Endothelial cell (in vitro differentiated cells): ENCODE data around the gene KRT4. TPM values are rescaled to one million over a fixed set of nuclear protein-coding genes. Genes with fewer than 3 reads are reported as not detected.

ENCODE experiments used
- DNase-seq: peaks from one replicate; pipeline ENCODE4 v3.0.0; 2021; ENCODE audit warnings: low spot score
- H3K27ac Mint-ChIP-seq: one replicate; pipeline ENCODE4 v1.8.0; 2021; ENCODE audit warnings: mixed read lengths, inconsistent platforms; ENCODE audit not compliant: unreplicated experiment
- H3K27me3 Mint-ChIP-seq: one replicate; pipeline ENCODE4 v1.8.0; 2021; ENCODE audit warnings: mild to moderate bottlenecking, moderate library complexity, mixed read lengths, inconsistent platforms; ENCODE audit not compliant: unreplicated experiment
- H3K36me3 Mint-ChIP-seq: one replicate; pipeline ENCODE4 v1.8.0; 2021; ENCODE audit warnings: mild to moderate bottlenecking, low read depth, mixed read lengths, inconsistent platforms; ENCODE audit not compliant: unreplicated experiment
- H3K4me1 Mint-ChIP-seq: one replicate; pipeline ENCODE4 v1.8.0; 2021; ENCODE audit warnings: mild to moderate bottlenecking, mixed read lengths, inconsistent platforms; ENCODE audit not compliant: unreplicated experiment
- H3K4me3 Mint-ChIP-seq: one replicate; pipeline ENCODE4 v1.8.0; 2021; ENCODE audit warnings: mild to moderate bottlenecking, mixed read lengths, inconsistent platforms; ENCODE audit not compliant: unreplicated experiment
- H3K9me3 Mint-ChIP-seq: one replicate; pipeline ENCODE4 v1.8.0; 2021; ENCODE audit warnings: mixed read lengths, inconsistent platforms; ENCODE audit not compliant: unreplicated experiment
- total RNA-seq: library from RNA; stranded (reverse); fragmentation: NEBNext Ultra II Directional; extraction: Animal tissue kit (Norgen Biotek cat#: 25700); gene quantifications from one replicate; pipeline ENCODE4 v1.2.1, GENCODE V29; 2021; ENCODE audit not compliant: unreplicated experiment
- TF ChIP-seq, protein P1 (sequence below): fragments of 200-600 bp; sonication (generic); IDR thresholded peaks from one replicate; pipeline ENCODE4 v1.5.0; 2021; ENCODE audit warnings: antibody characterized with exemption; ENCODE audit not compliant: unreplicated experiment

Gene KRT4
- total RNA-seq, 1 donor from 2014 or later = not detected

DNA sequence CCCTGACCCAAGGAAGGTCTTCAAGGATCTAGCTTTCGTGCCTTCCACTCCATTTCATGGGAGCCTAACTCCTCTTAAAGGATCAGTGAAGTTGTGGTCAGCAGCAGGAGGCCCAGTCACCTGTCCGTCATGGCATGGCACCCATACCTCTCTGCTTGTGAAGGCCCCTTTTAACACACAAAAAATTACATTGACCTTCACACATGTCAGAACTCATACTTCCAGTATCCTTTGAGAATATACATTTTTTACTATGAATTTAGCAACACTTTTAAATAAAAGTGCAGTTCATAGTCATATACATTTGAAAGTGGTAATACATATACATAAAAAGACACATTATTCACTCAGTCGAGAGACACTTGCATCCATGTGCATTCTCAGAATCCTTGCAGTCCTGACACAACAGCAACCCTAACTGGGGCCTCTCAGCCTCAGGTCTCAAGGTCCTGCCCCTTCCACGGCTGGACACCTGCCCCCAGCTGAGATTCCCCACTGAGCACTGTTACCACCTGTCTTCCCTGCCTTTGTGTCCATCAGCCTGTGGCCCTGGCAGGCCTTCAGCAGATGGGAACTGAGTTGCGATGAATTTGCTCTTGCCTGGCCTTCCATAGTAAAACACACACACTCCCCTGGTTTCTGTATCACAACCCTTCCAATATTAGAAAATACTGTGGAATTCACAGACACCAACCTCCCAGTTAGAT lies 14.3 kb downstream of the KRT4 start:
- DNase-seq = no peak
- Mint-ChIP-seq H3K9me3 (no peaks in the 10 kb centered on the region), H3K4me1 (no peaks in the 10 kb centered on the region), H3K4me3 (no peak overlapping the region), H3K36me3 (no peaks in the 10 kb centered on the region), H3K27me3 (no peaks in the 10 kb centered on the region), H3K27ac (no peak overlapping the region)
- TF ChIP-seq, protein P1, sequence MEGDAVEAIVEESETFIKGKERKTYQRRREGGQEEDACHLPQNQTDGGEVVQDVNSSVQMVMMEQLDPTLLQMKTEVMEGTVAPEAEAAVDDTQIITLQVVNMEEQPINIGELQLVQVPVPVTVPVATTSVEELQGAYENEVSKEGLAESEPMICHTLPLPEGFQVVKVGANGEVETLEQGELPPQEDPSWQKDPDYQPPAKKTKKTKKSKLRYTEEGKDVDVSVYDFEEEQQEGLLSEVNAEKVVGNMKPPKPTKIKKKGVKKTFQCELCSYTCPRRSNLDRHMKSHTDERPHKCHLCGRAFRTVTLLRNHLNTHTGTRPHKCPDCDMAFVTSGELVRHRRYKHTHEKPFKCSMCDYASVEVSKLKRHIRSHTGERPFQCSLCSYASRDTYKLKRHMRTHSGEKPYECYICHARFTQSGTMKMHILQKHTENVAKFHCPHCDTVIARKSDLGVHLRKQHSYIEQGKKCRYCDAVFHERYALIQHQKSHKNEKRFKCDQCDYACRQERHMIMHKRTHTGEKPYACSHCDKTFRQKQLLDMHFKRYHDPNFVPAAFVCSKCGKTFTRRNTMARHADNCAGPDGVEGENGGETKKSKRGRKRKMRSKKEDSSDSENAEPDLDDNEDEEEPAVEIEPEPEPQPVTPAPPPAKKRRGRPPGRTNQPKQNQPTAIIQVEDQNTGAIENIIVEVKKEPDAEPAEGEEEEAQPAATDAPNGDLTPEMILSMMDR = no peak

DNA sequence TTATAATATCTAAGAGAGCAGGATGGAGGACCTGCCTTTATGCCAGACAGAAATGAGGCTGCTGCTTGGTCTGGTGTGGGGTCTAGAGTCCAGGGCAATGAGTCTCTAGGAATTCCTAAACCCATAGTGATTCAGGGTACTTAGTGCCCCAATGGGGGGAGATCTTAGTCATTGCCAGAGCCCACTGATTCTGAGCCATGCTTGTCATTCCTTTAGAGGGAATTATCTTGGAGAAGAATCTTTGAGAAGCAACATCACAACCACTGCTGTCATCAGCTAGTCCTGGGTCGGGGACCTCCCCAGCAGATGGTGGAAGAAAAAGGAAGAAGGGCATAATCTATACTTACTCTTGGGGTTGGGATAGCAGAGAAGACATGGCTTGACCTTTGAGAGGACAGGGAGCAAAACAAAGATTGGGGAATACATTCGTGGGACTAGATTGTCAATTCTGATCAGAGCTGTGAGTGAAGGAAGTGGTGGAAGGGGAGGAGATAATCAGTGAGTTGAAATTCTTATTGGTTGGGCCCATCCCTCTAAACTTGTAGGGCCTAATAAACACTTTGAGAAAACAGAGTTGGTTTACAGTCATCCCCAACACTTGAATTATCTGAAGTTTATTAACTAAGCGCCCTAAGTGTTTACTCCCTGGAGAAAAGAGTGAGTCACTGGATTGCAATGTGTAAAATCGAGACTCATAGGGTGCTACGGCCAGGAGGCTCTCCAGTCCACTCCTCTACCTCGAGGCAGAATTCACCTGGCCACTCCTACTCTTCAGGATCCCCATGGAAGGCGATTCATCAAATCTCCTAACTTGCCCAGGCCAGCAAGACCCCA lies 15.0 kb downstream of the KRT4 start:
- Mint-ChIP-seq H3K36me3 (no peaks in the 10 kb centered on the region), H3K27ac (no peak overlapping the region), H3K4me1 (no peaks in the 10 kb centered on the region), H3K27me3 (peaks cover 2% of the 10 kb centered on the region), H3K4me3 (no peak overlapping the region), H3K9me3 (no peaks in the 10 kb centered on the region)
- no peak for DNase-seq
- TF ChIP-seq, protein P1 = no peak

DNA sequence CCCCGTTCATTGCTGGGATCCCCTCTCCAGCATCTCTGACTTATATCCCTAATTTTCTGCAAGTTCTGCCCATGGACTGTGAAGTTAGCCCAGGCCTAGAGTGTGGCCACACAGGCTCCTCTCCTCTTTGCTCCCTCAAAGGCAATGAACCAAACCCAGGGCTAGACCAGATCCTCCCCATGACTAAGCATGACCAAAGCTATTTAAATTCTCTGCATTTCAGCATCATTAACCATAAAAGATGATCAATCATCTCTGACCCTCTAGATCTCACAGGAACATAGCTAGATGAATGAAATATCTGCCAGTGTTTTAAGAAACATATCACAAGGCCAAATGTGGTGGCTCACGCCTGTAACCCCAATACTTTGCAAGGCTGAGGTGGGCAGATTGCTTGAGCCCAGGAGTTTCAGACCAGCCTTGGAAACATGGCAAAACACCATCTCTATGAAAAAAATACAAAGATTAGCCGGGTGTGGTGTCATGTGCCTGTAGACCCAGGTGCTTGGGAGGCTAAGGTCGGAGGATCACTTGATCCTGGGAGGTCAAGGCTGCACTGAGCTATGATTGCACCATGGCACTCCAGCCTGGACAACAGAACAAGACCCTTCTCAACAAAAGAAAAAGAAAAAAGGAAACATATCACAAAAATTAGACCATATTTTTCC lies 15.8 kb downstream of the KRT4 start:
- Mint-ChIP-seq H3K36me3 (no peaks in the 10 kb centered on the region), H3K4me1 (no peaks in the 10 kb centered on the region), H3K4me3 (no peak overlapping the region), H3K27ac (no peak overlapping the region), H3K27me3 (peaks cover 2% of the 10 kb centered on the region), H3K9me3 (no peaks in the 10 kb centered on the region)
- TF ChIP-seq, protein P1 = no peak
- DNase-seq = no peak

DNA sequence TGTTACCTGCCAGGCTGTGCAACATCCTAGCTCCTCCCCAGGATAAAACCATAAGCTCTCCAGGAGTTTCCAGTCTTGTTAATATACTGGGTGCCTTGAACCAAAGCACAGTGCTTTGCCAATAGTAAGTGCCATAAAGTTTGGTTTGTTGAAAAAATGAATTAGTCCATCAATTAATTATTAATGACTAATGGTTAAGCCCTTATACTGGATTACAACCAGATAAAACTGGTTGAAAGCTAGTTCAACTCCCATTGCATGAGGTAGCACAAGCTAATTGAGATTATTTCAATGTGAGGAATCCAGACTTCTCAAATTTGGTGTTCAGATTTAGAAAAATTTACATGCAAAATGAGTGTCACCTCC lies 16.4 kb downstream of the KRT4 start:
- Mint-ChIP-seq H3K9me3 (no peaks in the 10 kb centered on the region), H3K4me1 (no peaks in the 10 kb centered on the region), H3K27ac (no peak overlapping the region), H3K36me3 (no peaks in the 10 kb centered on the region), H3K4me3 (no peak overlapping the region), H3K27me3 (peaks cover 2% of the 10 kb centered on the region)
- TF ChIP-seq, protein P1 = no peak
- no peak for DNase-seq
